Spleen (tissue), 11 donors: ENCODE data around the gene OR1S1. TPM values are rescaled to one million over a fixed set of nuclear protein-coding genes. Genes with fewer than 3 reads are reported as not detected.

ENCODE experiments used
- DNase-seq: peaks from one replicate; pipeline ENCODE4 v3.0.0-alpha.2; 2020
- H3K27ac ChIP-seq, 8 donors: fragments of 200-600 bp; sonication (generic) in 7 of 8; 1 replicate in 4 of 8; 2 replicates in 4 of 8; pipeline versions ENCODE4 v1.5.0 to v1.8.0; 2016 to 2021; ENCODE audit warnings: inconsistent platforms in 4 of 8, mild to moderate bottlenecking in 4 of 8, moderate library complexity in 1 of 8
- H3K27me3 ChIP-seq, 7 donors: fragments of 200-600 bp; sonication (generic) in 6 of 7; replicated peaks in 1 of 7; 1 replicate in 4 of 7; 2 replicates in 3 of 7; pipeline versions ENCODE4 v1.5.0 to v1.8.0; 2016 to 2021; ENCODE audit warnings: inconsistent platforms in 3 of 7, mild to moderate bottlenecking in 1 of 7
- H3K36me3 ChIP-seq, 6 donors: fragments of 200-600 bp; sonication (generic) in 5 of 6; 1 replicate in 4 of 6; 2 replicates in 2 of 6; pipeline versions ENCODE4 v1.5.0 to v1.8.0; 2016 to 2021; ENCODE audit warnings: inconsistent platforms in 2 of 6
- H3K4me1 ChIP-seq, 6 donors: fragments of 200-600 bp; sonication (generic) in 5 of 6; 1 replicate in 3 of 6; 2 replicates in 3 of 6; pipeline versions ENCODE4 v1.5.0 to v1.8.0; 2016 to 2021; ENCODE audit warnings: inconsistent platforms in 3 of 6
- H3K4me3 ChIP-seq, 8 donors: fragments of 200-600 bp; sonication (generic) in 7 of 8; 1 replicate in 4 of 8; 2 replicates in 4 of 8; pipeline versions ENCODE4 v1.5.0 to v1.8.0; 2016 to 2021; ENCODE audit warnings: inconsistent platforms in 4 of 8, mild to moderate bottlenecking in 4 of 8, moderate library complexity in 2 of 8
- H3K9me3 ChIP-seq, 8 donors: fragments of 200-600 bp; sonication (generic) in 7 of 8; 1 replicate in 4 of 8; 2 replicates in 4 of 8; pipeline versions ENCODE4 v1.5.0 to v1.8.0; 2016 to 2021; ENCODE audit warnings: inconsistent platforms in 4 of 8
- POLR2A ChIP-seq, 3 donors: fragments of 450-650 bp; IDR thresholded peaks; one replicate each; pipeline ENCODE4 v1.5.1; 2017; ENCODE audit warnings: antibody characterized with exemption in 3 of 3, mild to moderate bottlenecking in 1 of 3
- POLR2AphosphoS5 ChIP-seq, 3 donors: sonication (generic); formaldehyde crosslinking; IDR thresholded peaks; one replicate each; pipeline ENCODE4 v1.5.1; 2017; ENCODE audit warnings: antibody characterized with exemption in 3 of 3
- WGBS, 5 donors: extraction: QIAGEN DNeasy Blood & Tissue Kit in 3 of 5; methylation state at CpG; one replicate each; pipeline versions ENCODE4 v1.1.5 to v1.1.7; 2013 to 2018; 5-methylcytosine and 5-hydroxymethylcytosine counted together
- intact Hi-C: fragments of 100-400 bp; cut with DNase I; formaldehyde crosslinking; loops from one replicate; pipeline ENCODE4 v1.15.0; 2023; ENCODE audit warnings: low total_unique reads
- polyA plus RNA-seq, 3 donors: library from polyadenylated mRNA; stranded (reverse); fragments of 200-250 nt; gene quantifications; one replicate each; pipeline ENCODE4 v1.2.1, GENCODE V29; 2013
- total RNA-seq, 7 donors: library from RNA; depleted of rRNA in 3 of 7; stranded (reverse); fragments of >200 nt in 3 of 7; fragmentation: NEBNext Ultra II Directional in 4 of 7; extraction: Animal tissue kit (Norgen Biotek cat#: 25700) in 4 of 7; gene quantifications; one replicate each; pipeline versions ENCODE4 v1.1.0 to v1.2.1, GENCODE V29; 2016 to 2021
- TF ChIP-seq, protein P1 (sequence below), 11 experiments: fragments of 200-600 bp in 7 of 11; fragments of 450-650 bp in 4 of 11; sonication (generic) in 4 of 11; IDR thresholded peaks in 8 of 11; conservative IDR thresholded peaks in 3 of 11; 1 replicate in 7 of 11; 2 replicates in 4 of 11; pipeline versions ENCODE4 v1.4.0 to v1.8.0; 2016 to 2021; ENCODE audit warnings: antibody characterized with exemption in 11 of 11, inconsistent platforms in 4 of 11, mild to moderate bottlenecking in 1 of 11
- donor health status: healthy with polysubstance abuse.
- donor health status: DM: no; HTN: no; CAD: no; lungs with moderate emphysema.
- donor health status: DM: no; HTN: no; CAD: no.
- donor health status: Bipolar disorder and iron deficiency.
- donor health status: healthy.
- donor health status: DM: no; HTN: no; CAD: no.
- donor health status: DM: yes; HTN: yes; CAD: no.

OR1S1 gene
- total and polyA plus RNA-seq, 10 donors, result not detected

GRCh38 chr11:58178444-58178843 is 34.1 kb upstream of the OR1S1 start:
- no peak for DNase-seq
- Histone ChIP-seq H3K4me3 (no peak overlapping the region), H3K4me1 (no peaks in the 10 kb centered on the region), H3K27me3 (peaks cover 0 to 19% (median 0%) of the 10 kb centered on the region in 7 donors), H3K27ac (no peak overlapping the region), H3K9me3 (peaks cover 0 to 4% (median 0%) of the 10 kb centered on the region in 8 donors), H3K36me3 (no peaks in the 10 kb centered on the region)
- WGBS, 5 donors, result 80 to 89% (median 80%) methylated on average over 6 of the region's 6 CpGs
- TF ChIP-seq POLR2AphosphoS5 (IDR thresholded peaks at IDR 0.05), result no peak
- TF ChIP-seq POLR2A (IDR thresholded peaks at IDR 0.05), result no peak
- TF ChIP-seq, protein P1, sequence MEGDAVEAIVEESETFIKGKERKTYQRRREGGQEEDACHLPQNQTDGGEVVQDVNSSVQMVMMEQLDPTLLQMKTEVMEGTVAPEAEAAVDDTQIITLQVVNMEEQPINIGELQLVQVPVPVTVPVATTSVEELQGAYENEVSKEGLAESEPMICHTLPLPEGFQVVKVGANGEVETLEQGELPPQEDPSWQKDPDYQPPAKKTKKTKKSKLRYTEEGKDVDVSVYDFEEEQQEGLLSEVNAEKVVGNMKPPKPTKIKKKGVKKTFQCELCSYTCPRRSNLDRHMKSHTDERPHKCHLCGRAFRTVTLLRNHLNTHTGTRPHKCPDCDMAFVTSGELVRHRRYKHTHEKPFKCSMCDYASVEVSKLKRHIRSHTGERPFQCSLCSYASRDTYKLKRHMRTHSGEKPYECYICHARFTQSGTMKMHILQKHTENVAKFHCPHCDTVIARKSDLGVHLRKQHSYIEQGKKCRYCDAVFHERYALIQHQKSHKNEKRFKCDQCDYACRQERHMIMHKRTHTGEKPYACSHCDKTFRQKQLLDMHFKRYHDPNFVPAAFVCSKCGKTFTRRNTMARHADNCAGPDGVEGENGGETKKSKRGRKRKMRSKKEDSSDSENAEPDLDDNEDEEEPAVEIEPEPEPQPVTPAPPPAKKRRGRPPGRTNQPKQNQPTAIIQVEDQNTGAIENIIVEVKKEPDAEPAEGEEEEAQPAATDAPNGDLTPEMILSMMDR (IDR thresholded peaks at IDR 0.05 in 8 of 11, conservative IDR thresholded peaks at IDR 0.05 in 3 of 11), result no peak
- intact Hi-C loops, result no loop called here

GRCh38 chr11:58179648-58180047 is 32.9 kb upstream of the OR1S1 start:
- H3K27ac ChIP-seq, result no peak overlapping the region
- no peak for TF ChIP-seq POLR2A (IDR thresholded peaks at IDR 0.05)
- TF ChIP-seq POLR2AphosphoS5 (IDR thresholded peaks at IDR 0.05), result no peak
- TF ChIP-seq, protein P1 (IDR thresholded peaks at IDR 0.05 in 8 of 11, conservative IDR thresholded peaks at IDR 0.05 in 3 of 11), result no peak
- peaks cover 0 to 15% (median 0%) of the 10 kb centered on the region in 7 donors for H3K27me3 ChIP-seq
- H3K36me3 ChIP-seq, result no peaks in the 10 kb centered on the region
- intact Hi-C loops, result no loop called here
- no peaks in the 10 kb centered on the region for H3K9me3 ChIP-seq
- DNase-seq, result no peak
- no peaks in the 10 kb centered on the region for H3K4me1 ChIP-seq
- 74 to 88% (median 83%) methylated on average over 7 of the region's 7 CpGs for WGBS, 5 donors
- H3K4me3 ChIP-seq, result no peak overlapping the region

DNA sequence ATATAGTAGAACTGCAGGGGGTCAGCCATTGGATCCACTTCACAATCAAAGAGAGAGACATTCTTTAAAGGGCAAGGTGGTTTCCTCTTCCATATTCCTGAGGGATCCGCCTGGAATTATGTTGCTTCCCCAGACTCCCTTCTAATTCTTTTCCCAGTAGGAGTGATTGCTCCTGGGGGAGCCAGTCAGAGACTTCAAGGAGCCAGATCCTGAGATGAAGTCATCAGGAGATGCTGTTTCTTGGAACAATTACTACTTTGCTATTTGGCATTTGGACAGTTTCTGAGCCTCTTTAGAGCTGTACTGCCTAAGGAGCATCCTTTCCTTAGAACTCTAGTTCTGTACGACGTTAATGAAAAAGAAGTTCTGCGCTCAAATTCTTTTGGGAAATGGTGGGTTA is 25.6 kb upstream of the OR1S1 start:
- no peak for DNase-seq
- H3K27me3 ChIP-seq, result no peaks in the 10 kb centered on the region
- intact Hi-C loops, result no loop called here
- no peaks in the 10 kb centered on the region for H3K9me3 ChIP-seq
- no peak overlapping the region for H3K4me3 ChIP-seq
- H3K27ac ChIP-seq, result no peak overlapping the region
- no peaks in the 10 kb centered on the region for H3K36me3 ChIP-seq
- 89 to 97% (median 93%) methylated on average over 4 of the region's 4 CpGs for WGBS, 5 donors
- no peaks in the 10 kb centered on the region for H3K4me1 ChIP-seq
- TF ChIP-seq, protein P1 (IDR thresholded peaks at IDR 0.05 in 8 of 11, conservative IDR thresholded peaks at IDR 0.05 in 3 of 11), result no peak
- TF ChIP-seq POLR2A (IDR thresholded peaks at IDR 0.05) (no peak), POLR2AphosphoS5 (IDR thresholded peaks at IDR 0.05) (no peak)

- Histone ChIP-seq H3K36me3 (no peaks in the 10 kb centered on the region), H3K27me3 (no peaks in the 10 kb centered on the region), H3K4me1 (no peaks in the 10 kb centered on the region), H3K4me3 (no peak within 1 kb of the TSS), H3K9me3 (no peaks in the 10 kb centered on the region), H3K27ac (no peak within 1 kb of the TSS)
- DNase-seq, result no peak
- WGBS, 5 donors, result 74 to 88% (median 81%) methylated on average over 2 of the region's 2 CpGs
- intact Hi-C loops, result no loop called here
- TF ChIP-seq, protein P1 (IDR thresholded peaks at IDR 0.05 in 8 of 11, conservative IDR thresholded peaks at IDR 0.05 in 3 of 11), result no peak
- TF ChIP-seq POLR2A (IDR thresholded peaks at IDR 0.05) (no peak), POLR2AphosphoS5 (IDR thresholded peaks at IDR 0.05) (no peak)
Observed at GRCh38 chr11:58188770-58189169, 23.8 kb upstream of the OR1S1 start, which contains the start of gene OR9Q2. Gene OR9Q2 (plus strand): TSS chr11:58189070. CDS start chr11:58190491, 1,421 bp downstream.
